HUDEP-2 (cell line): ENCODE measurements around the gene CADM2.
"Not testable (repeated sequence)": the region's sequence is repeated elsewhere in the genome, so short reads cannot be mapped to it uniquely, and the experiment has no call there.

Source experiments
- DNase-seq, 76 experiments: peaks; one replicate each; lab custom pipeline; 2025; ENCODE audit not compliant: unreplicated experiment in 76 of 76; lab: John Stamatoyannopoulos, UW

Gene CADM2

GRCh38 chr3:85433319-85433718, 474.5 kb downstream of the CADM2 start:
- DNase-seq: no peak

GRCh38 chr3:85455561-85456200, 496.9 kb downstream of the CADM2 start:
- DNase-seq: no peak

- DNase-seq: no peak
These were observed 515.5 kb downstream of the CADM2 start for GRCh38 chr3:85474241-85474640.

- no peak for DNase-seq
These were observed 516.6 kb downstream of the CADM2 start for GRCh38 chr3:85475346-85475745.

GRCh38 chr3:85476891-85477495, 518.2 kb downstream of the CADM2 start:
- no peak for DNase-seq

GRCh38 chr3:85481411-85482212, 522.8 kb downstream of the CADM2 start:
- no peak for DNase-seq

- no peak for DNase-seq
These were observed 523.4 kb downstream of the CADM2 start for GRCh38 chr3:85482213-85482490.

- no peak for DNase-seq
These were observed 525.2 kb downstream of the CADM2 start for GRCh38 chr3:85483986-85484385.

- DNase-seq: no peak
These were observed 528.6 kb downstream of the CADM2 start for GRCh38 chr3:85487375-85487774.

- DNase-seq: no peak
These were observed 536.8 kb downstream of the CADM2 start for GRCh38 chr3:85495602-85496001.

- no peak for DNase-seq
These were observed 539.4 kb downstream of the CADM2 start for GRCh38 chr3:85498177-85498576.

- no peak for DNase-seq
These were observed 543.5 kb downstream of the CADM2 start for GRCh38 chr3:85502148-85502875.

- DNase-seq: not testable (repeated sequence)
These were observed 545.5 kb downstream of the CADM2 start for GRCh38 chr3:85504129-85504784.

- not testable (repeated sequence) for DNase-seq
These were observed 546.2 kb downstream of the CADM2 start for GRCh38 chr3:85504785-85505511.

- not testable (repeated sequence) for DNase-seq
These were observed 548.3 kb downstream of the CADM2 start for GRCh38 chr3:85507052-85507451.

GRCh38 chr3:85508659-85509058, 549.9 kb downstream of the CADM2 start:
- no peak for DNase-seq

GRCh38 chr3:85516146-85516545, 557.4 kb downstream of the CADM2 start:
- no peak for DNase-seq

GRCh38 chr3:85524104-85524503, 565.3 kb downstream of the CADM2 start:
- no peak for DNase-seq

- DNase-seq: no peak
These were observed 566.5 kb downstream of the CADM2 start for GRCh38 chr3:85525264-85525663.

- no peak for DNase-seq
These were observed 574.8 kb downstream of the CADM2 start for GRCh38 chr3:85533586-85533985.
